A673 (cell line): ENCODE results near the gene STX7.

Experiments used
- CTCF ChIP-seq: fragments of 300-800, 200-600 bp; sonication (generic); conservative IDR thresholded peaks from 2 replicates; pipeline ENCODE4 v1.5.1; 2017; ENCODE audit warnings: low read depth, mild to moderate bottlenecking, antibody characterized with exemption, low read length, moderate library complexity, mixed read lengths
- EZH2 ChIP-seq: fragments of 200-600 bp; sonication (generic); IDR thresholded peaks from 2 replicates; pipeline ENCODE4 v1.6.1; 2017; ENCODE audit warnings: borderline replicate concordance, low read depth, mild to moderate bottlenecking, mixed read lengths, antibody characterized with exemption, low read length; ENCODE audit not compliant: poor library complexity, severe bottlenecking

DNA sequence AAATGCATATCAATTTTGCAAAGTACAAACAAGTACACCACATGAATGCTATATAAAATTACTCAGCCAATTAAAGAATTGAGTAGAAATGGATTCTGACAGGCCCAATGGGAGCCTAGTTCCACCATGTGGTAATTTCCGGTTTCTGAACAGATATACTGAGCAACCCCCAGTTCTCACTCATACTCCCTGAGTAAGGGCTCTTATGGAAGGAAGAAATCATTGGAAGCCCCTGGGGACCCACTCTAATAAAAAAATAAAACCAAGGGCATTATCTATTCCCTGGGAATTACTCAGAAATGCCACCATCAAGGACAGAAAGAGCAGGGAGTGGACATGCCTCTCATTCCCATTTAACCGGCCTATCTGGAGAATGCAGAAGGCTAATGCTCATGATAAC, 34.6 kb downstream of the STX7 start:
- TF ChIP-seq CTCF (no peak), EZH2 (no peak)
